Measurements from ENCODE around the gene PRPSAP2.

PRPSAP2 gene

DNA sequence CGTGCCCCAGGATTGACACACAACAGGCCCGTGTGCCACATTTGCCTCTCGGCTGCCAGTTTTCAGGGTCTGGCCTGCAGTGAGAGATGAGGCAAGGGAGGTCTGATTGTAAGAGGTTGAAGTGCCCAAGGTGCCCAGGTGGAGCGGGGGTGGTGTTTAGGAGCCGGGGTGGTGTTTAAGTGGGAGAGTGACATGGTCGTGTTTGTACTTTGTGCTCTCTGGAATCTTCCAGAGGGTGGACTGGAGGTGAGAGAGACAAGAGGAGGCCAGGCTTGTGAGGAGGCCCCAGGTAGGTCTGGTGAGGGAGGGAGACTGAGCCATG lies 104.5 kb downstream of the PRPSAP2 start:
- no peak for DNase-seq (ENCODE audit: low read depth)

DNA sequence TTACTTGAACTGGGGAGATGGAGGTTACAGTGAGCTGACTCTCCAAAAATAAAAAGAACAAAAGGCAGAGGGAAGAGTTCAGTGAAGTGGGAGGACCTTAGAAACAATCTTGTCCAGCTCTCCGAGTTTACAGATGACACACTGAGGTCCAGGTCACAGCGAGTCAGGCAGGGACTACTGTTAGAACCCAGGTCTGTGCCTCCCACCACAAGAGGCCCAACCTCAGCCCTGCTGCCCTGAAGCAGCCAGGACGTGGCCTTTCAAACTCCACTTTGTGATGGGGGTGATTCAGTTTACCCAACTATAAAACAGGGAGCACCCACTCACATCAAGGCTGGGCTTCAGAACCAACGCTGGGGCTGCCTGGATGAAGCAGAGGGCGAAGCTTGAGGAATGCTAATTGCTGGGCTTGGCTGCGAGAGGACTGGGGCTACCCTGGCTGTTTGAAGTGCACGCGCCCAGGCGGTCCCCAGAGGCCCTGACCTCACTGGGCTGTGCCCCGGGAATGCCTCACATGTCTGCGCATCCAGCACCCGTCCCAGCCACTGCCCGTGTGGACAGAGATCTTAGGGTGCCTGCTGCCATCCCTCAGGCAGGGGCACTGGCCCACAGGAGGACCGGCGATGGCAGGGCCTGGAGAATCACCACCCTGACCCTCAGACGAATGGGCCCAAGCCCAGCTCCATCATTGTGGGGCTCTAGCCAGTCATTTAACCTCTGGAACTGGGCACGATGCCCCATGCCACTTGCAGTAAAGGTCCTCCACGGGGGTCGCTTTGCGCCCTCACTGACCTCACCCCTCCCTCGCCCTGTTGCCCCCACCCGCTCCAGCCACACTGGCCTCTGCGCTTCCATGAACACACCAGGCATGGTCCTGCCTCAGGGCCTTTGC lies 105.4 kb downstream of the PRPSAP2 start:
- DNase-seq (ENCODE audit: low read depth): no peak

DNA sequence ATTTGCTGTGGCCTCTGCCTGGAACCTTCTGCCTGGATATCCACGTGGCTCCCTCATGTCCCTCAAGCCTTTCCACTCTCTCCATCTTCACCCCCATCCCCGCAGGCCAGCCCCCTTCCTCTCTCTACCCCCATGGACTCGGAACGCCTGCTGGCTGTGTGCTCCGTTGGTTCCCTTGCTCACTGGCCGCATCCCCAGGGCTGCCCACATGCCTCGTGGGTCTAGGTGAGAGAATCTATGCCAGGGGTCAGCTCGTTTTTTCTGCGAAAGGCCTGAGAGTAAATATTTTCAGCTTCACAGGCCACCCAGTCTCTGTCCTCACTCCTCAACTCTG lies 106.1 kb downstream of the PRPSAP2 start:
- DNase-seq (ENCODE audit: low read depth): no peak

DNA sequence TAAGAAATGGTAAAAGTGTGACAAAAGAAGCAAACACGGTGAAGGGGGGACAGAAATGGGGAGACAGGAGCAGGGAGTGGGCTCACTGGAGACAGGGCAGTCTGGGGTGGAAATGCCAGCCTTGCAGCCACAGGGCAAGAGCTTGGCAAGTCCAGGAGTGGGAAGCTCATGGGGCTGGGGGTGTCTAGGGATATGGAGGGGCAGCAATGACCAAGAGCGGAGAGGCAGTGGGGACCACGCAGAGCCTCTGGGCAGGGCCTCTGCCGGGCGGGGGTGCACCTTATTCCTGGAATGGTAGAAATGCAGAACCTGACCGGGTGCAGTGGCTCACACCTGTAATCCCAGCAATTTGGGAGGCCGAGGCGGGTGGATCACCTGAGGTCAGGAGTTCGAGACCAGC lies 106.6 kb downstream of the PRPSAP2 start:
- no peak for DNase-seq (ENCODE audit: low read depth)

DNA sequence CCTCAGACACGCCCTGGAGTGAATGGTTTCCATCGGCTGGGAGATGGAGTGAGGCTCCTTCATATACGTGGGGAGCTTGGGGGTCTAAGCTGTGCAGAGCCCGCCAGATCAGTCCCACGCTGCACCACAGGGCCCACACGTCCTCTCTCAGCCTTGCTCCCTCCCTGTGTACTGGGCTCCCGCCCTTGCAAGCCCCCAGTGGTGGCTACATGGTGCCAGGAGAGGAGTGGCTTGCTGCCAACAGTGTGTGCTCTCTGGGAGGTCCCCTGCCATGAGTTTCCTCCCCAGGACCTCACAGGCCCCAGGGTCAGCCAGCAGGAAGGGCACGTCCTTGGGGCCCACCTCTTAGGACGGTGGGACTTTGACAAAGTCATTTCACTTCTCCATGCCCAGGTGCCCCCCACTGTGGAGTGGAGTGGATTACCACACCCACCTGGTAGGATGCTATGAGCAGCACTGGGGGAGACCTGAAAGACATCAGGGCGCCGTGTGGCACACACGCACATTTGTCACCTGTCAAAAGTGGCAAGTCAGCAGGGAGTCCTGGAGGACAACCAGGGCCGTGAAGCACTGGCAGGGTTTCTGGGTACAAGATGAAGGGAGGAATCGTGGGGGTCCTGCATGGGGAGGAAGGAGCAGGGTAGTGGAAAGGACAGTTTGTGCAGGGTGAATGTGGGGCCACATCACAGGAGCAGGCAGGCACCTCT lies 107.8 kb downstream of the PRPSAP2 start:
- no peak for DNase-seq (ENCODE audit: low read depth)

DNA sequence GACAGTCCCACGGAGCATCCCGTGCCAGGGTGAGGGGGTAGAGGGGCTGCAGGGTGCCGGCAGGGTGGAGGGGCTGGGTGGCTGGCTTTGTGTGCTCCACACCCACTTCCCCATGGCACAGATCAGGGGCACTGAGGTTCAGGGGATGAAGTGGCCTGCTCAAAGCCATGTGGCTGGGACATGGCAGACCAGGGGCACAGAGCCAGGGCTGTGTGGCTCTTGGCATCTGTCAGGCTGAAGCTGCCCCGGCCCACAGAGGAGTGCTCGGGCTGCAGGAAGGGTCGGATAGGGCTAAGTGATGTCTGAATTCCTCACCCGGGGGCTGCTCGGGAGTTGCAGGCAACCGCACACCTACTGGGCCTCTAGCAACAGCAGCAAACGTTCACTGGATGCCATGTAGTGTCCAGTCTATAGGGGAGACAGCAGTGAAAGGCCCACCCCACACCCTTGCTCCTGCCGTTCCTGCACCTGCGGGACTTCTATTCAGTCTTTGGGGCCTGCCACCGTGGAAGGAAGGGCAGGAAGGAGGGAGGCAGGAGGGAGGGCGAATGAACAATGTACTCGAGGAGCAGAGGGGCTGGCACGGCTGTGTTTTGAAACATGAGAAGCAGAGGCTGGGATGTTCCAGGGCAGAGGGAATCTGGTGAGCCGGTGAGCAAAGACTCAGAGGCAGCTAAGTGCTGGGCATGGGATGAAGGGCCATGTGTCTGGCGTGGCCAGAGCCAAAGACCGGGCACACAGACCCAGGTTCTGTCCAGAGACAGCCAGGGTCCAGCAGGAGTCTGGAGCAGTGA lies 109.1 kb downstream of the PRPSAP2 start:
- DNase-seq (ENCODE audit: low read depth): no peak

DNA sequence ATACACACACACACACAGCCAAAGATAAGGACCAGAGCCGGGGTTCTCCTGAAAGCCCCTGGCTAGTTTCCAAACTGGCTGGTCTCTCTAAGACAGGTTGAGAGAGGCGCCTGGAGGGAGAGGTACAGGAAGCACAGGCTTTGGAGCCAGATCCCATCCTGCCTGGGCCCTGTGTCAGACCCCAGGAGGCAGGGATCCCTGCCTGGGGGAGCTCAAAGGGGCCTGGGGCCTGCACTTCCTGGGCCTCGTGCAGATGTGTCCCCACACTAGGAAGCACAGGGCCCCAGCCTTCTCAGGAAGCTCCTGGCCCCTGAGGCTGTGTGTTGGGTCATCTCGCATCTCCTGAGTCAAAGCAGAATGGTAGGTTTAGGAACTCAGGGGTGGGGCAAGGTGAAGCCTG lies 110.0 kb downstream of the PRPSAP2 start:
- DNase-seq (ENCODE audit: low read depth): no peak

DNA sequence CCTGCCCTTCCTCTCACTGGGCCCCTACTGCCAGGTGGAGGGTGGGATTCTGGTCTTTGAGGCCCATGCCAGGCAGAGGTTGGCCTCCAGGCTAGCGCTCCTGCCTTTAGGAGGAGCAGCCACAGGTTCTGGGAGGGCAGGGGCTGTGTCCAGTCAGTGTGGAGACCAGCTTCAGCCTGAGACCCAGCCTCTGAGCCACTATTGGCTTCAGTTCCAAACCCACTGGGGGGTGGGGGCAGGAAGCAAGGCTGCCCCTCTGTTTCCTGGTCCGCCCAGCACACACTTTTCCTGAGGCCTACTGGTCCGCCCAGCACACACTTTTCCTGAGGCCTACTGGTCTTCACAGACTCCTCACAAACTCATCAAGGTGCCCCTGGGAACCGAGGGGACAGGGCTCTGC lies 110.4 kb downstream of the PRPSAP2 start:
- no peak for DNase-seq (ENCODE audit: low read depth)

DNA sequence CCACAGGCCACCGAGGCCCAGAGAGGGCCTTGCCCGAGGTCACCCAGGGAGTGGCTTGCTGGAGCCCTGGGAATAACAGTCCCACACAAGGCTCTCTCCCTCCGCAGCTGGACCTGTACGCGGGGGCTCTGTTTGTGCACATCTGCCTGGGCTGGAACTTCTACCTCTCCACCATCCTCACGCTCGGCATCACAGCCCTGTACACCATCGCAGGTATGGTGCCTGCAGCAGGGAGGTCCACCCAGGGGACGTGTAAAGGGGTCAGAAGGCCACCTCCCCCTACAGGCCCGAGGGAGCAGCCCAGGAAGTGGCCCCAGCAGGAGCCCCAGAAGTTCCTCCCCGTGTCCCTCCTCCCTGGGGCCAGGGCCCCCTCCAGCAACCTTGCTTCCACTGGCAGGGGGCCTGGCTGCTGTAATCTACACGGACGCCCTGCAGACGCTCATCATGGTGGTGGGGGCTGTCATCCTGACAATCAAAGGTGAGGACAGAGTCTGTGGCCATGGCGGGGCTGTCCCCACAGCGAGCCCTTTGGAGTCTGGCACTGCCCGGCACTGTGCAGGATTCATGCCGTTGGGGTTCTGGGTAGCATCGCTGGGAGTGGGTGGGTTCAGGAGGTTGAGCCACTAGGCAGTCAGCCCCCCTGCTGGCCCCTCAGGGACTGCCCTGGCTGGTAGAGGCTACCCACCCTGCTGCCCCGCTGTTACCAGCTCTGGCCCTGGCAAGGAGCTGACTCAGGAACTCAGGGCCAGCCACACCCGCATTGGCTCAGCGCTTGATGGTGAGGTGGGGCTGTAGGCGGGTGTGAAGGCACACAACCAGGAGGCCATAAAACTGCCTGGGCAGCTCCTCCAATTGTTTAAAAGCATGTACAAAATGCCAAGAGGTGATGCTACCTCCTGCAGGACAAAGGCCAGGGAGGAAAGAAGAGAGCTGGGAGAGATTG lies 111.3 kb downstream of the PRPSAP2 start:
- DNase-seq (ENCODE audit: low read depth): no peak

DNA sequence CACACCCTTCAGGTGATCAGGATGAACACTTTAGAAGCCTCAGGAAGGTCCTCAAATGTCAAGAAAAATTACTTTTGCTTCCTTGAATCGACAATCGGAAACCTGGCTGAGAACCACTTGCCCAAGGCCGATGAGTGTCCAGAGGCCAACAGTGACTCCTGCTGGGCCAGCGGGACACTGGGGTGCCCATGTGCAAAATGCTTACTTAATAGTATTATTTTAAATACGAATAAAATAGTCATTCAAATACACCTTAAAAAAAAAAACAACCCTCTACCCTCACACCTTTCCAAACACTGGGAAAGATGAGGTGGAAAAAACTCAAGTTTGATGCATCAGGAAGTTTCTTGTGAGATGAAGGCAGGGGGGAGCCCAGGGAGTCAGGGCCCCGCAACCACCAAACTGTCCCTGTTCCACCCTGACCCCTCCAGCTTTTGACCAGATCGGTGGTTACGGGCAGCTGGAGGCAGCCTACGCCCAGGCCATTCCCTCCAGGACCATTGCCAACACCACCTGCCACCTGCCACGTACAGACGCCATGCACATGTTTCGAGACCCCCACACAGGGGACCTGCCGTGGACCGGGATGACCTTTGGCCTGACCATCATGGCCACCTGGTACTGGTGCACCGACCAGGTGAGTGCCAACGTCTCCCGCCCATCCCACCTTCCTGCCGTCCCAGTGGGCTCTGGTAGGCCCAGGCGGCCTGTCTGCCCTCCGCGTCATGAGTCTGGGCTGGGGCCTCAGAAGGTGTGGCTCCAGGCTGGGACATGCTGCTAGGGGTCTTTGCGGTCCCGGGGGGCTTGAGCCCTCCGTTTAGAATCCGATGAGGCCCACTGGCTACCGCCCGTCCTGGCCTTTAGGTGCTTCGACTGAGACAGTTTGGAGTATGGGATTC lies 112.9 kb downstream of the PRPSAP2 start:
- DNase-seq (ENCODE audit: low read depth): no peak

DNA sequence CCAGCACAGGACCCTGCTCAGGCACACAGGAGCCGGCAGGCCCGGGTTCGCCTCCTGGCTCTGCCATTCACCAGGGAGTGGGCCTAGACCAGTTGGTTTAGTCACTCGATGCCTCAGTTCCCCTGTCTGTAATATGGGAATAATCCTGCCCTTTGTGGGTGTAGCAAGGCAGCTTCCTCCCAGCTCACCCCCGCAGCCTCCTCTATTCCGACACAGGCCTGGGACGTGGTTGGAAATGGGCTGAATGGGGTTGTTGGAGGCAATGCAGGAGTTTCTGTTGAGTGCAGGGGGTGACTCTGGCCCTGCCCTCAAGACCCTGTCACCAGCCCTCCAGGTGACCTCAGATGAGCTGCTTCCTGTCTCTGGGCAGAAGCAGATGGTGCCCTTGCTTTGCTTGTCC lies 113.9 kb downstream of the PRPSAP2 start:
- no peak for DNase-seq (ENCODE audit: low read depth)

DNA sequence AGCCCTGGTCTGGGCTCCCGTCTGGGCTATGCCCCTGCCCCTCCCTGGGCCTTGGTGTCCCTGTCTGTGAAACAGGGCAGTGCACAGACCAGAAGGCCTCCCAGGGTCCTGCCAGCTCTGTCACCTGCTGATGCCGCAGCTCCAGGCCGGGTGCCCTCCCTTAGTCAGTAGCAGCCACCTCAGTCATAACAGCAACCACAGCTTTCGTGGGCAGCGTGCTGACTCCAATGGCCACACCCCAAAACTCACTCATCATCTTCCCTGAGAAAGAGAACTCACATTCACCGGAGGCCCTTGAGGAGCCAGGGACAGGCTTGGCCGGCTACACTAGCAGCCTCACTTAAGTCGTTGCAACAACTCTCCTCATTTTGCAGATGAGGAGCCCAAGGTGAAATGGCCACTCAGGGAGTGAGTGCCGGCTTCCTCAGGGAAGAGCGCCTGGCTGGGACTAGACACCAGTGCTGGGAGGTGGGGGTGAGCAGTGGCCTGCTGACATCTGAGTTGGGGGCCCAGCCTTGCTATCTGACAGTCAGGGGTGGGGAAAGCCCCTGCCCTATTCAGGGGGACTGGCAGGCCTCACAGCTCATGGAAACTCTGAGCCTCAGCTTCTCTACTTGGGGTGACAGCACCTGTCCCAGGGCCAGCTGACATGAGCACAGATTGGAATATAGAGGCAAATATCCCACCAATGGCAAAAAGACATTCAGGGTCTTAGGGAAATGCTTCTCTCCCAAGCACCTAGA lies 116.6 kb downstream of the PRPSAP2 start:
- no peak for DNase-seq (ENCODE audit: low read depth)

DNA sequence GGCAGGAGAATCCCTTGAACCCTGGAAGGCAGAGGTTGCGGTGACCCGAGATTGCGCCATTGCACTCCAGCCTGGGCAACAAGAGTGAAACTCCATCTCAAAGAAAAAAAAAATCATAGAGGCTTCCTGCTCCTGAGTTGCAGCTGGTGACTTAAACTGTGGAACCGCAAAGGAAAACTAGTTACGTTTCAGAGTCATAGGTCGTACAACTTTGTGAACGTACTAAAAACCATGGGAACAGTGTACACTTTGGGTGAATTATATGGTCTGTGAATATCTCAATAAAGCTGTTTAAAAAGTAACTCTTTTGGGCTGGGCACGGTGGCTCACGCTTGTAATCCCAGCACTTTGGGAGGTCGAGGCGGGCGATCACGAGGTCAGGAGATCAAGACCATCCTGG lies 117.7 kb downstream of the PRPSAP2 start:
- no peak for DNase-seq (ENCODE audit: low read depth)

DNA sequence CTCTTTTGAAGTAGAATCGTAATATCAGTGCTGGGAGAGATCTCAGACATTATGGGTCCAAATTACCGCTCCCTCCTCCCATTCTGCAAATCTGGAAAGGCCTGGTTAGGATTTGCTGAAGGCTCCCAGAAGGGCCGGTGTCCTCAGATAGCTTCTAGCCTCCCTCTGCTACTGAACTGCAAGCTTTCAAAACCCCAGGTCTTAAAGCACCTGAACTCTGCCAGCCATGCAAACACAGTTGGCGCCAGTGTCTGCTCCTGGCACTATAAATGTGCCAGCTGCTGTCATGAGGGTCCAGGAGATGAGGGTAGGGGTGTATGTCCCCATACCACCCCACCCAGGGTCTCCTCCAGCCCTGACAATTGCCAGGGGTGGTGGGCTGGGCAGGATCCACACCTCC lies 118.3 kb downstream of the PRPSAP2 start:
- no peak for DNase-seq (ENCODE audit: low read depth)

DNA sequence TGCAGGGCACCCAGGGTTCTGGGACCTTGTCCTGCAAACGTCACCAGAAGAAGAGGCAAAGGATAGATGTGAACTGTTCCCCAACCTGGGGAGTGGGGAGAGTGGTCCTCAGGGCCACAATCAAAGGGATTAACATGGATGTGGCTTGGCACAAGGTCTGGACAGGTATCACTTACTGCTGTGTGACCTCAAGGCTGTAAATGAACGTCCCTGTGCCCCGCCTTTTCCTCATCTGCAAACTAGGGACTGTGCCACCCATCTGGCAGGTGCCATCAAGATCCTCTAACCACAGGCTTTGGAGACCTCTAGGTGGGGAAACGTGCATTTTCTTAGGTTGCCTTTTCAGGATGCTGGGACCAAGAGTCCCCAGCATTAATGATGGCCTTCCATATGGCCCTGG lies 119.1 kb downstream of the PRPSAP2 start:
- no peak for DNase-seq (ENCODE audit: low read depth)

DNA sequence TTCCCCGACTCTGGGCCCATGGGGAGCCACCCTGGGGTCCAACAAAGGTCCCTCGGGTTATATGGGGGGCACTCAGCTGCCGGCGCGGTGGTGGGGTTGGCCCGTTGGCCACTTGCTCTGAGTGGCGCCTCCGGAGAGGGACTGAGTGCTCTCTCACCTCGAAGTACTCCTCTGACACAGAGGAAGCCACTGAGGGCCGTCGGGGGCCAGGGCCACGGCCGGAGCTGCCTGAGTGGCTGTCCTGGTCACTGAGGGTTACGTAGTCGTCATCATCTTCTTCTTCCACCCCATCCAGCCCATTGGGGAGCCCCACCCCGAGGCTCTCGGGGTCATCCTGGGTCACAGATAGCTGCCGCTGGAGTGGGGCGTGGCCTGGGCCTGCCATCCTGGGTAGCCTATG lies 119.7 kb downstream of the PRPSAP2 start:
- DNase-seq (ENCODE audit: low read depth): no peak

DNA sequence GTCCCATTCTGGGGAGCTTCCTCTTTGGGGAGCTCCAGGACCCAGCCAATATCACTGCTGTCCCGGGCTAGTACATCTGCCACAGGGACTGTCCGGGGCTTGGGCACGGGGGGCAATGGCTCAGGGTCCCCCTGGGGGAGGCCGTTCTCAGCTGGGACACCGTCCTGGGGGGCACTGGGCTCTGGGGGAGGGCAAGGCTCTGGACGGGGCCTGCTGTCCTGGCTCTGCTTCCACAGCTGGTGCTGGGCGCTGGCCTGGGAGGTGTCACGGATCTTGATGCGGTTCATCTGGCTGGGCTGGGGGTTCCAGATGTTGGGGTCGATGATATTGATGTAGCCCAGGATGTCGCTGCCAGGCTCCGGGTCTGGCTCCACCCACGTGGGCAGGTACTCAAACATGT lies 120.1 kb downstream of the PRPSAP2 start:
- no peak for DNase-seq (ENCODE audit: low read depth)

DNA sequence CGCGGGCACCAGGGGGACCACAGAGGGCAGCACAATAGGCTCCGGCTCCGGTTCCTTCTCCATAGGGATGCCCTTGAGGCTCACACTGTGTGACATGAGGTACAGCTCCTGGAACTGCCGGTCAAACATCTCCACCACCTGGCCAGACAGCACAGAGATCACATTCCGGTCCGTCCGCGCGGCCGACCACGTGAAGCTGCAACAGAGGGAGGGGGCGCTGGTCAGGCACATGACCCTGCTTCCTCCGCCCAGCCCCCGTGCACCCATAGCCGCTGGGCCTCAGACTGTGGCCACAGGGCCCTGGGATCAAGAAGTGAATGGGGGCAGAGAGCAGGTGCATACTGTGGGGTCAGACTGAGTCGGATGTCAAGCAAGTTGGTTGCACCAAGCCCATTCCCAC lies 120.7 kb downstream of the PRPSAP2 start:
- no peak for DNase-seq (ENCODE audit: low read depth)
